Brain microvascular endothelial cell (primary cell): ENCODE measurements around the gene PGA3.
"Not testable (repeated sequence)": the region's sequence is repeated elsewhere in the genome, so short reads cannot be mapped to it uniquely, and the experiment has no call there.

ENCODE experiments used
- DNase-seq: peaks from one replicate; pipeline ENCODE4 v3.0.0-alpha.2; 2020
- H3K27ac ChIP-seq: fragments of 250-450 bp; sonication (Bioruptor Pico); 2 replicates; pipeline ENCODE4 v1.5.1; 2020; ENCODE audit warnings: mild to moderate bottlenecking, moderate library complexity
- H3K27me3 ChIP-seq: fragments of 250-450 bp; sonication (Bioruptor Pico); replicated peaks from 2 replicates; pipeline ENCODE4 v1.5.1; 2020; ENCODE audit warnings: mild to moderate bottlenecking
- H3K36me3 ChIP-seq: fragments of 250-450 bp; sonication (Bioruptor Pico); replicated peaks from 2 replicates; pipeline ENCODE4 v1.5.1; 2020; ENCODE audit warnings: mild to moderate bottlenecking
- H3K4me3 ChIP-seq: 2 replicates; pipeline ENCODE4 v1.5.1; 2011; ENCODE audit warnings: low read depth, mild to moderate bottlenecking, control low read depth, low read length, moderate library complexity
- CTCF ChIP-seq: IDR thresholded peaks from 2 replicates; pipeline ENCODE4 v1.5.1; 2011; ENCODE audit warnings: low read depth, mild to moderate bottlenecking, moderate library complexity, low read length, control low read depth, inconsistent platforms; ENCODE audit errors: missing control alignments
- in situ Hi-C: cut with HindIII; loops from 2 replicates; pipeline ENCODE4 v1.10.0; 2017; ENCODE audit warnings: low sequenced_read_pairs, low pct_ligation_motif_present

Gene PGA3

DNA sequence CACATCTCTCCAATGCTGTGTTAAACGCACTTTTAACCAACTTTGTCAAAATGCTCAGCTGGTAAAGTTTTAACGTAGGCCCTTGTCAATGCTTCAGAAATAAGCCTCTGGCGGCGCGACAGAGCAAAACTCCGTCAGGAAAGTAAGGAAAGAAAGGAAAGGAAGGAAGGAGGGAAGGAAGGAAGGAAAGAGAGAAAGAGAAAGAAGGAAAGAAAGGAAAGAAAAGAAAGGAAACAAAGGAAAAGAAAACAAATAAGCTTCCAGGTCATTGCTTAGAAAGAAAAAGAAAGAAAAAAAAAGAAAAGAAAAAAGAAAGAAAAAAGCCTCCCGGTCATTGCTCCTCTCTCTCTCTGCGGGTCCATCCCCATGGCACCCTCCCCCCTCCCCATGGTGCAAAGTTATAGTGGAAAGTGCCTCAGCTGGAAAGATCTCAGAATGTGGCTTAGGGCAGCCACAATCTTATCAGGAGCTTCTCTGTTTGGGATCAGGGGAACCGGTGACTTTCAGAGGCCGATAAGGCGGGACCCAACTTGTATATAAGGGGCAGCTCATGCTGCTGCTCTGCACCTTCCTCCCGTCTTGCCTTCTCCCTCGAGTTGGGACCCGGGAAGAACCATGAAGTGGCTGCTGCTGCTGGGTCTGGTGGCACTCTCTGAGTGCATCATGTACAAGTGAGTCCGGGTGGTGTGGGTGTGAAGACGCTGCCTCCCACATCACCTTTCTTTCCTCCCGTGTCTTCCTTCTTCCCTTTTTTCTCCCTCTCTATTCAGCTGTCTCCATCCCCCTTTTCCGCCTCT, at the start of gene PGA3:
PGA3 (plus strand) TSS at position 566 of the 797 bp plus-strand sequence; CDS start at position 616, 50 bp downstream.
- H3K27me3 ChIP-seq, in situ Hi-C loops, DNase-seq, H3K36me3 ChIP-seq, H3K4me3 ChIP-seq, H3K27ac ChIP-seq: not testable (repeated sequence)

DNA sequence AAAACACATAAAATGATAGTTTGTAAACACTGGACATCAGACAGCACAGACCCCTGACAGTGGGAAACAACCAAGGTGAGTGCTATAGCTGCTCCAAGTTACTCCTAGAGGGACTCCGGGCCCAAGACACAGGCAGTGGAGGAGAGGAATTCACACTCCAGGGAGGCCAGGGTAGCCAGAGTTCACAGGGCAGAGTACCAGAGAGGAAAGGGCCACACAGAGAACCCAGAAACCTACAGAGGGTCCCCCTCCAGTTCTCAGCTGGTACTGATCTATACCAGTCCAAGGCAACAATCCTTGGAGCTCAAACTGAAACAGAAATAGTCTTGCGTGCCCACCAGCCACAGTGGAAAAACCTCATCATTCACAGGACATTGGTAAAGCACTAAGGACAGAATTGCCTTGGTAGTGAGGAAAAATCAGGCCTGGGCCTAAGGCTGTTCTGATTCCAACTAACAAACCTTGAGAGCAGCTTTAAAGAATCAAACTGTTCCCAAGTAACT, 49.7 kb upstream of the PGA3 start:
- Histone ChIP-seq H3K36me3 (no peaks in the 10 kb centered on the region), H3K27me3 (no peaks in the 10 kb centered on the region), H3K27ac (peak overlapping the region; percentile 42), H3K4me3 (no peak overlapping the region)
- in situ Hi-C loops: no loop called here
- no peak for TF ChIP-seq CTCF
- DNase-seq: no peak

DNA sequence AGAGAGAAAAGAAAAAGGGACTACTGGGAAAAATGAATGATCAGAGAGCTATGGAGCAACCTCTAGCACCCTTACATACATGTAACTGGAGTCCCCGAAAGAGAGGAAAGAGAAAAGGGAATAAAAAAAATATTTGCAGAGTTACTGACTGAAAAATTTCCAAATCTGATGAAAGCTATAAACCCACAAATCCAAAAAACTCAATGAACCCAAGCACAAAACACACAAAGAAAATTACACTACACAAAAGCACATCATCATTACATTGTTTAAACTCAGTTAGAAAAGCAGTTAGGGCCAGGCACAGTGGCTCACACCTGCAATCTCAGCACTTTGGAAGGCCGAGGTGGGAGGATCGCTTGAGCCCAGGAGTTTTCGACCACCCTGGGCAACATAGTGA, 48.8 kb upstream of the PGA3 start:
- Histone ChIP-seq H3K36me3 (no peaks in the 10 kb centered on the region), H3K4me3 (no peak overlapping the region), H3K27me3 (no peaks in the 10 kb centered on the region), H3K27ac (no peak overlapping the region)
- in situ Hi-C loops: no loop called here
- DNase-seq: no peak
- no peak for TF ChIP-seq CTCF

DNA sequence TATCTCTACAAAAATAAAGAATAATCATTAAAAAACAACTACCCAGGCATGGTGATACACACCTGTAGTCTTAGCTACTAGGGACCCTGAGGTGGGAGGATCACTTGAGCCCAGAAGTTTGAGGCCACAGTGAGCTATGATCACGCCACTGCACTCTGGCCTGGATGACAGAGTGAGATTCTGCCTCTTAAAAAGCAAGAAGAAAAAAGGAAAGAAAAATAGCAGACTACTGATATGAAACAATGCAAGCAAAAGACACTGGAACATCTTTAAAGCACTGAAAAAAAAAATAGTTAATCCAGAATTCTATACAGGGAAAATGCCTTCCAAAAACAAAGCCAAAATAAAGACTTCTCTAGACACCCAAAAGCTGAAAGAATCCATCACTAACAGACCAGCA, 48.0 kb upstream of the PGA3 start:
- no peak for TF ChIP-seq CTCF
- no peak for DNase-seq
- Histone ChIP-seq H3K4me3 (no peak overlapping the region), H3K27ac (no peak overlapping the region), H3K36me3 (no peaks in the 10 kb centered on the region), H3K27me3 (no peaks in the 10 kb centered on the region)
- in situ Hi-C loops: no loop called here

- Histone ChIP-seq H3K27me3 (no peaks in the 10 kb centered on the region), H3K36me3 (no peaks in the 10 kb centered on the region), H3K27ac (no peak overlapping the region), H3K4me3 (no peak overlapping the region)
- no peak for DNase-seq
- TF ChIP-seq CTCF: no peak
- in situ Hi-C loops: no loop called here
These were observed 47.6 kb upstream of the PGA3 start for GRCh38 chr11:61155741-61156140.

GRCh38 chr11:61157743-61158142, 45.6 kb upstream of the PGA3 start:
- Histone ChIP-seq H3K27ac (no peak overlapping the region), H3K4me3 (no peak overlapping the region), H3K36me3 (no peaks in the 10 kb centered on the region), H3K27me3 (no peaks in the 10 kb centered on the region)
- TF ChIP-seq CTCF: no peak
- DNase-seq: no peak
- in situ Hi-C loops: no loop called here
